ENCODE data around the gene PROP1. TPM values are rescaled to one million over a fixed set of nuclear protein-coding genes. Genes with fewer than 3 reads are reported as not detected.

PROP1 gene
- total and polyA plus RNA-seq, 8 donors: not detected

Other genes with a start within 250 kb of the PROP1 start
- 1 to 10 TPM; 1.1 to 3.7 TPM for gene FAM153A, start 213.3 kb downstream of the PROP1 start, total RNA-seq
- gene FAM153A, start 213.3 kb downstream of the PROP1 start, polyA plus RNA-seq (ENCODE audit: insufficient read length in 6 of 6): under 1 TPM in 5 of 6 donors, not detected in 1; 0.25 to 0.59 (median 0.35) TPM
- gene N4BP3, start 117.3 kb upstream of the PROP1 start, total RNA-seq: 1 to 10 TPM; 3.6 to 6.2 TPM
- 10 to 100 TPM; 13.6 to 20.4 (median 16.4) TPM for gene N4BP3, start 117.3 kb upstream of the PROP1 start, polyA plus RNA-seq (ENCODE audit: insufficient read length in 6 of 6)
- gene RMND5B, start 134.8 kb upstream of the PROP1 start, total RNA-seq: 10 to 100 TPM; 30.8 to 41.5 TPM
- gene RMND5B, start 134.8 kb upstream of the PROP1 start, polyA plus RNA-seq (ENCODE audit: insufficient read length in 6 of 6): 10 to 100 TPM; 28.9 to 31.2 (median 29.9) TPM
- gene NHP2, start 157.6 kb upstream of the PROP1 start, total RNA-seq: 100 to 1,000 TPM in 1 of 2 donors, 10 to 100 TPM in 1; 65.0 to 105 TPM
- 100 to 1,000 TPM in 2 of 6 donors, 10 to 100 TPM in 4; 85.6 to 116 (median 97.5) TPM for gene NHP2, start 157.6 kb upstream of the PROP1 start, polyA plus RNA-seq (ENCODE audit: insufficient read length in 6 of 6)
- not detected for gene GMCL2, start 191.1 kb upstream of the PROP1 start, total RNA-seq
- gene GMCL2, start 191.1 kb upstream of the PROP1 start, polyA plus RNA-seq (ENCODE audit: insufficient read length in 6 of 6): under 1 TPM in 1 of 6 donors, not detected in 5; 0.06 TPM
- 100 to 1,000 TPM; 126 to 178 TPM for gene HNRNPAB, start 208.3 kb upstream of the PROP1 start, total RNA-seq
- 100 to 1,000 TPM; 113 to 171 (median 127) TPM for gene HNRNPAB, start 208.3 kb upstream of the PROP1 start, polyA plus RNA-seq (ENCODE audit: insufficient read length in 6 of 6)
- 10 to 100 TPM; 71.9 to 87.9 TPM for gene PHYKPL, start 236.6 kb upstream of the PROP1 start, total RNA-seq
- 100 to 1,000 TPM; 108 to 155 (median 142) TPM for gene PHYKPL, start 236.6 kb upstream of the PROP1 start, polyA plus RNA-seq (ENCODE audit: insufficient read length in 6 of 6)

All from left lung (tissue), 8 donors.